Breast epithelium (tissue), 4 donors: ENCODE data around the gene CHST9. TPM values are rescaled to one million over a fixed set of nuclear protein-coding genes. Genes with fewer than 3 reads are reported as not detected.
"Not testable (repeated sequence)": the region's sequence is repeated elsewhere in the genome, so short reads cannot be mapped to it uniquely, and the experiment has no call there.

Experiments
- DNase-seq, 2 donors: peaks; one replicate each; pipeline ENCODE4 v3.0.0-alpha.2; 2019; ENCODE audit warnings: low spot score in 2 of 2
- H3K27ac ChIP-seq, 2 donors: fragments of 200-600 bp; sonication (generic) in 1 of 2; one replicate each; pipeline ENCODE4 v1.5.1; 2016 to 2019; ENCODE audit warnings: mild to moderate bottlenecking in 1 of 2
- H3K27me3 ChIP-seq, 2 donors: fragments of 200-600 bp; sonication (generic) in 1 of 2; one replicate each; pipeline versions ENCODE4 v1.5.1 to v1.6.0; 2017 to 2019; ENCODE audit warnings: control low read depth in 1 of 2, mild to moderate bottlenecking in 1 of 2
- H3K36me3 ChIP-seq: fragments of 200-600 bp; one replicate; pipeline ENCODE4 v1.5.1; 2019
- H3K4me1 ChIP-seq, 2 donors: fragments of 200-600 bp; sonication (generic); one replicate each; pipeline ENCODE4 v1.5.1; 2016 to 2019; ENCODE audit warnings: control low read depth in 1 of 2
- H3K4me3 ChIP-seq, 3 donors: fragments of 200-600 bp; sonication (generic); 1 replicate in 2 of 3; 2 replicates in 1 of 3; pipeline ENCODE4 v1.5.1; 2016 to 2019; ENCODE audit warnings: mild to moderate bottlenecking in 3 of 3, moderate library complexity in 2 of 3
- H3K9me3 ChIP-seq, 2 donors: fragments of 200-600 bp; sonication (generic) in 1 of 2; one replicate each; pipeline ENCODE4 v1.5.1; 2016 to 2019; ENCODE audit warnings: control low read depth in 1 of 2
- CTCF ChIP-seq, 3 donors: fragments of 450-650 bp; IDR thresholded peaks; one replicate each; pipeline ENCODE4 v1.5.1; 2016 to 2017; ENCODE audit warnings: antibody characterized with exemption in 3 of 3, mild to moderate bottlenecking in 3 of 3, moderate library complexity in 3 of 3
- POLR2A ChIP-seq: fragments of 450-650 bp; IDR thresholded peaks from one replicate; pipeline ENCODE4 v1.6.1; 2016; ENCODE audit warnings: antibody characterized with exemption, mild to moderate bottlenecking, moderate library complexity
- POLR2AphosphoS5 ChIP-seq, 3 donors: sonication (generic); formaldehyde crosslinking; IDR thresholded peaks; one replicate each; pipeline ENCODE4 v1.6.1; 2017; ENCODE audit warnings: antibody characterized with exemption in 3 of 3
- intact Hi-C: fragments of 100-400 bp; cut with DNase I; formaldehyde crosslinking; loops from one replicate; pipeline ENCODE4 v1.15.1; 2023; ENCODE audit warnings: low total_unique reads
- total RNA-seq, 3 donors: library from RNA; depleted of rRNA; stranded (reverse); fragments of >200 nt; gene quantifications; one replicate each; pipeline ENCODE4 v1.1.0, GENCODE V29; 2016

The CHST9 gene
- total RNA-seq, 3 donors from 2014 or later, result 1.6 to 8.5 TPM; not detected in 1

- no peak for DNase-seq
- Histone ChIP-seq H3K27me3 (no peaks in the 10 kb centered on the region), H3K4me1 (no peaks in the 10 kb centered on the region), H3K36me3 (no peaks in the 10 kb centered on the region), H3K4me3 (no peak overlapping the region), H3K9me3 (no peaks in the 10 kb centered on the region), H3K27ac (no peak overlapping the region)
- TF ChIP-seq POLR2A, result no peak
- no peak for TF ChIP-seq CTCF (IDR thresholded peaks at IDR 0.05)
- TF ChIP-seq POLR2AphosphoS5 (IDR thresholded peaks at IDR 0.05), result no peak
- intact Hi-C loops, result no loop called here
Measured at GRCh38 chr18:27104743-27105142, 80.4 kb downstream of the CHST9 start.

DNA sequence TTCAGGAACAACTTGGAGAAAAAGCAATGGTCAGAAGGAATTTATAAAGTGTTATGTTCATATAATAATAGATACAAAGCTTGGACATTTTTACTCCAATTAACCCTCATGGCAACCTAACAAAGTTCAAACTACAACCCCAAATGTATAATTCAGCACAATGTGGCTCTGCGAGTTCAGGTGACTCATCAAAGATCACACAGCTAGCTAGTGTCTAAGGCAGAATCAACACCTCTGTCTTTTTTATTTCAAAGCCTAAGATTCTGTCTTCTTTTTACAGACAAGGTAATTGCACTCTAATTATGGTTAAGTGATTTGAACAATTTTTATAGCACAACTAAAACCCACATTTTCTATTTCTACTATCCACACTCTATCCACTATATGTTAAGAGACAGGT is 90.5 kb downstream of the CHST9 start:
- H3K27ac ChIP-seq, result no peak overlapping the region
- no peaks in the 10 kb centered on the region for H3K27me3 ChIP-seq
- intact Hi-C loops, result no loop called here
- H3K9me3 ChIP-seq, result no peaks in the 10 kb centered on the region
- H3K4me3 ChIP-seq, result no peak overlapping the region
- TF ChIP-seq POLR2A (no peak), POLR2AphosphoS5 (IDR thresholded peaks at IDR 0.05) (no peak), CTCF (IDR thresholded peaks at IDR 0.05) (no peak)
- DNase-seq, result no peak
- no peaks in the 10 kb centered on the region for H3K4me1 ChIP-seq
- H3K36me3 ChIP-seq, result no peaks in the 10 kb centered on the region

DNA sequence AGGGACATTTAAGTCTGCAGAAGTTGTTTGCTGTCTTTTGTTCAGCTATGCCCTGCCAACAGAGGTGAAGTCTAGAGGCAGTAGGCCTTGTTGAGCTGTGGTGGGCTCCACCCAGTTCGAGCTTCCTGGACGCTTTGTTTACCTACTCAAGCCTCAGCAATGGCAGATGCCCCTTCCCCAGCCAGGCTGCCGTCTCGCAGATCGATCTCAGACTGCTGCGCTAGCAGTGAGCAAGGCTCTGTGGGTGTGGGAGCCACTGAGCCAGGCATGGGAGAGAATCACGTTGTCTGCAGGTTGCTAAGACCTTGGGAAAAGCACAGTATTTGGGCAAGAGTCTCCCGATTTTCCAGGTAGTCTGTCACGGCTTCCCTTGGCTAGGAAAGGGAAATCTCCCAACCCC is 91.8 kb downstream of the CHST9 start:
- DNase-seq, H3K4me3 ChIP-seq, H3K27me3 ChIP-seq, H3K9me3 ChIP-seq, H3K36me3 ChIP-seq, H3K27ac ChIP-seq, intact Hi-C loops, H3K4me1 ChIP-seq: not testable (repeated sequence)

GRCh38 chr18:27081701-27082100 is 103.4 kb downstream of the CHST9 start:
- intact Hi-C loops, result no loop called here
- TF ChIP-seq POLR2A, result no peak
- TF ChIP-seq POLR2AphosphoS5 (IDR thresholded peaks at IDR 0.05), result no peak
- no peak for TF ChIP-seq CTCF (IDR thresholded peaks at IDR 0.05)
- no peaks in the 10 kb centered on the region for H3K36me3 ChIP-seq
- DNase-seq, result no peak
- H3K27ac ChIP-seq, result no peak overlapping the region
- H3K9me3 ChIP-seq, result no peaks in the 10 kb centered on the region
- H3K27me3 ChIP-seq, result no peaks in the 10 kb centered on the region
- H3K4me1 ChIP-seq, result no peaks in the 10 kb centered on the region
- no peak overlapping the region for H3K4me3 ChIP-seq

DNA sequence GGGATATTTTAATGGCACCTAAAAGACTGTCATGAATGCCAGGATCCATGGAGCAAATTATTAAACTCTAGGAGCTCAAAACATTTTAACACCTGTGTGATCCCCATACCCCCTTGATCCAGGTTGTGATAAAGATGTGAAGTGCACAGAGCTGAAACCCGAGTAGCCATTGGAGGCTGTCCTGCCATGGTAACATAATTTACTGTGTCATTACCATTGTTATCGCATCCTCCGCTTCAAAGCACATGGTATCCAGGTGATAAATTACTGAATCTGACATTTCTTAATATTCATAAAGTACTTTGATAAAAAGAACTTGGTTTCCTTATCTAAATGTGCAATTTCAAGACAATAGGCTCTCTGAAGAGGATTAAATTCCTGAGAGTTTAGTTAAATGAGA is 109.3 kb downstream of the CHST9 start:
- no peak overlapping the region for H3K27ac ChIP-seq
- H3K4me1 ChIP-seq, result no peaks in the 10 kb centered on the region
- H3K27me3 ChIP-seq, result no peaks in the 10 kb centered on the region
- no peak for DNase-seq
- no peaks in the 10 kb centered on the region for H3K36me3 ChIP-seq
- no peaks in the 10 kb centered on the region for H3K9me3 ChIP-seq
- intact Hi-C loops, result no loop called here
- no peak overlapping the region for H3K4me3 ChIP-seq
- TF ChIP-seq POLR2AphosphoS5 (IDR thresholded peaks at IDR 0.05) (no peak), POLR2A (no peak), CTCF (IDR thresholded peaks at IDR 0.05) (no peak)

DNA sequence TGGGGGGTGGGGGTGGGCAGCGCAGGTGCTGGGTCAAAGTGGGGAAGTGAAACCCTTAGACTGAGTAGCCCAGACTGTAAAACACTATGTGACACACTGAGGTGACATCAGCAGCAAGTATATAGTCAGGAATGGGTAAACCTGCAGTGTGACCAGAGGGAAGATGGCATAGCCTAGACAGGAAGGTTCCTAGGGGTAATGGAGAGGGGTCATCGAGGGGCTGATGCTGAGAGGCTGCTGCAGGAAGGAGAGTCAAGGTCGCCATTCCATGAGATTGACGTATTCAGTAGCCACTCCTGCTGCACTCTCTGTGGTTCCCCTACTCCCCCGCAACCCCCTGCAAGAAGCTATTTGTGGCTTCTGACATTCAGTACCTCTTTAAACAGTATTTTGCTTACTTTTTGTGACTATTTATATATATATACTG is 111.7 kb downstream of the CHST9 start:
- Histone ChIP-seq H3K9me3 (no peaks in the 10 kb centered on the region), H3K4me1 (no peaks in the 10 kb centered on the region), H3K27me3 (no peaks in the 10 kb centered on the region), H3K4me3 (no peak overlapping the region), H3K27ac (no peak overlapping the region), H3K36me3 (no peaks in the 10 kb centered on the region)
- intact Hi-C loops, result no loop called here
- no peak for TF ChIP-seq POLR2AphosphoS5 (IDR thresholded peaks at IDR 0.05)
- no peak for TF ChIP-seq CTCF (IDR thresholded peaks at IDR 0.05)
- no peak for TF ChIP-seq POLR2A
- DNase-seq, result no peak
